ENCODE measurements around the gene SLC26A11.

Gene SLC26A11

GRCh38 chr17:80208050-80208449 lies 12.2 kb upstream of the SLC26A11 start:
- Histone ChIP-seq H3K4me1 (ENCODE audit: low read depth, poor library complexity, severe bottlenecking) (no peaks in the 10 kb centered on the region), H3K27me3 (ENCODE audit: insufficient read depth, low read depth) (no peaks in the 10 kb centered on the region), H3K9ac (no peak overlapping the region), H3K27ac (no peak overlapping the region), H4K20me1 (ENCODE audit: insufficient read depth) (no peaks in the 10 kb centered on the region), H3K4me2 (no peak overlapping the region), H2AFZ (ENCODE audit: low read depth) (no peak overlapping the region), H3K4me3 (IDR thresholded peaks at IDR 0.05; ENCODE audit: insufficient read depth, low read depth, low read length) (no peak overlapping the region), H3K36me3 (ENCODE audit: insufficient read depth) (no peaks in the 10 kb centered on the region), H3K79me2 (ENCODE audit: insufficient read depth, low read depth) (no peaks in the 10 kb centered on the region)
- TF ChIP-seq, protein P1, sequence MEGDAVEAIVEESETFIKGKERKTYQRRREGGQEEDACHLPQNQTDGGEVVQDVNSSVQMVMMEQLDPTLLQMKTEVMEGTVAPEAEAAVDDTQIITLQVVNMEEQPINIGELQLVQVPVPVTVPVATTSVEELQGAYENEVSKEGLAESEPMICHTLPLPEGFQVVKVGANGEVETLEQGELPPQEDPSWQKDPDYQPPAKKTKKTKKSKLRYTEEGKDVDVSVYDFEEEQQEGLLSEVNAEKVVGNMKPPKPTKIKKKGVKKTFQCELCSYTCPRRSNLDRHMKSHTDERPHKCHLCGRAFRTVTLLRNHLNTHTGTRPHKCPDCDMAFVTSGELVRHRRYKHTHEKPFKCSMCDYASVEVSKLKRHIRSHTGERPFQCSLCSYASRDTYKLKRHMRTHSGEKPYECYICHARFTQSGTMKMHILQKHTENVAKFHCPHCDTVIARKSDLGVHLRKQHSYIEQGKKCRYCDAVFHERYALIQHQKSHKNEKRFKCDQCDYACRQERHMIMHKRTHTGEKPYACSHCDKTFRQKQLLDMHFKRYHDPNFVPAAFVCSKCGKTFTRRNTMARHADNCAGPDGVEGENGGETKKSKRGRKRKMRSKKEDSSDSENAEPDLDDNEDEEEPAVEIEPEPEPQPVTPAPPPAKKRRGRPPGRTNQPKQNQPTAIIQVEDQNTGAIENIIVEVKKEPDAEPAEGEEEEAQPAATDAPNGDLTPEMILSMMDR (conservative IDR thresholded peaks at IDR 0.05; ENCODE audit: low read depth, low read length): no peak

DNA sequence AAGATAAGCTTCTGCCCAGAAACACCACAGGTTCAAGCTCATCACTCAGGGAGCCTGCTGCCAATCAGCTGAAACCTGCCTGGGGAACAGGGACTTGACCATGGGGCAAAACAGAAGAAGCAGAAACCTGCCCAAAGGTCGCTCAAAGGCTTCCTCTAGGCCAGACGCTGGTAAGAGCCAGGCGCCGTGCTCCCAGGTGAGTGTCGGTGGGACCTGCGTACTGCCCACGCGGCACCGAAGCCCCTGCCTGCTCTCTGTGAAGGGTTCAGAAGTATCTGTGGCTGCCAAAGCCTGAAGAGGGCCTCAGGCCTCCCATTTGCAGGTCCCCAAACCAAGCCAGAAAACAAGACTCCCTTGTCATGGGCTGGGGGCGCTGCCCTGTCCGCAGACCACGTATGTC lies 10.5 kb upstream of the SLC26A11 start:
- Histone ChIP-seq H3K79me2 (ENCODE audit: insufficient read depth, low read depth) (no peaks in the 10 kb centered on the region), H3K4me3 (IDR thresholded peaks at IDR 0.05; ENCODE audit: insufficient read depth, low read depth, low read length) (no peak overlapping the region), H2AFZ (ENCODE audit: low read depth) (no peak overlapping the region), H3K9ac (no peak overlapping the region), H3K4me2 (no peak overlapping the region), H3K4me1 (ENCODE audit: low read depth, poor library complexity, severe bottlenecking) (no peaks in the 10 kb centered on the region), H3K27ac (no peak overlapping the region), H3K27me3 (ENCODE audit: insufficient read depth, low read depth) (no peaks in the 10 kb centered on the region), H3K36me3 (ENCODE audit: insufficient read depth) (no peaks in the 10 kb centered on the region), H4K20me1 (ENCODE audit: insufficient read depth) (no peaks in the 10 kb centered on the region)
- TF ChIP-seq, protein P1 (conservative IDR thresholded peaks at IDR 0.05; ENCODE audit: low read depth, low read length): no peak

GRCh38 chr17:80210348-80211108 lies 9.7 kb upstream of the SLC26A11 start:
- Histone ChIP-seq H3K9ac (no peak overlapping the region), H3K4me3 (IDR thresholded peaks at IDR 0.05; ENCODE audit: insufficient read depth, low read depth, low read length) (no peak overlapping the region), H3K27ac (no peak overlapping the region), H3K79me2 (ENCODE audit: insufficient read depth, low read depth) (no peaks in the 10 kb centered on the region), H3K27me3 (ENCODE audit: insufficient read depth, low read depth) (no peaks in the 10 kb centered on the region), H3K4me2 (no peak overlapping the region), H3K4me1 (ENCODE audit: low read depth, poor library complexity, severe bottlenecking) (no peaks in the 10 kb centered on the region), H4K20me1 (ENCODE audit: insufficient read depth) (no peaks in the 10 kb centered on the region), H3K36me3 (ENCODE audit: insufficient read depth) (no peaks in the 10 kb centered on the region), H2AFZ (ENCODE audit: low read depth) (no peak overlapping the region)
- TF ChIP-seq, protein P1 (conservative IDR thresholded peaks at IDR 0.05; ENCODE audit: low read depth, low read length): no peak

DNA sequence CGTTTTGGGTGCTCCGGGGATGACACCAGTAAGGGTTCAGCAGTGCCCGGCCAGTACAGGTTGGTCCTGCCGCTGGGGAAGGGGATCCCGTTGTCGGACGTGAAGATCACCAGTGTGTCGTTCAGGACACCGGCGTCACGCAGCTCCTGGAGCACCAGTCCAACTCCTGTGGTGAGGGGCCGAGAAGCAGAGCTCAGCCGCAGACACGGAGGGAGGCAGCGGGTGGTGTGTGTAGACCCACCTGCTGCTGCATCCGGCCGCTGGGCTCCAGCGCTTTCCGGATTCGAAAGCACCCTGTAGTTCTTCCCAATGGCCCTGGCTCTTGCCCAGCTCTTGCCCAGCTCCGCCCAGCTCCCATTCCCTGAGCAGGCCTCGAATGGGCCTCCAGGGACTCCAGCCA lies 8.1 kb upstream of the SLC26A11 start:
- Histone ChIP-seq H3K4me1 (ENCODE audit: low read depth, poor library complexity, severe bottlenecking) (no peaks in the 10 kb centered on the region), H3K79me2 (ENCODE audit: insufficient read depth, low read depth) (no peaks in the 10 kb centered on the region), H3K4me2 (no peak overlapping the region), H3K27ac (no peak overlapping the region), H3K36me3 (ENCODE audit: insufficient read depth) (no peaks in the 10 kb centered on the region), H3K27me3 (ENCODE audit: insufficient read depth, low read depth) (no peaks in the 10 kb centered on the region), H2AFZ (ENCODE audit: low read depth) (no peak overlapping the region), H3K4me3 (IDR thresholded peaks at IDR 0.05; ENCODE audit: insufficient read depth, low read depth, low read length) (no peak overlapping the region), H4K20me1 (ENCODE audit: insufficient read depth) (no peaks in the 10 kb centered on the region), H3K9ac (no peak overlapping the region)
- TF ChIP-seq, protein P1 (conservative IDR thresholded peaks at IDR 0.05; ENCODE audit: low read depth, low read length): no peak
